COLO668 (cell line): Measurements from ENCODE around the gene DBNDD1.

Source experiments
- DNase-seq: peaks from one replicate; lab custom pipeline; 2025; ENCODE audit not compliant: unreplicated experiment; lab: John Stamatoyannopoulos, UW

Gene DBNDD1

GRCh38 chr16:90037276-90037675 lies 18.0 kb upstream of the DBNDD1 start:
- DNase-seq = no peak

- no peak for DNase-seq
These were observed 16.6 kb upstream of the DBNDD1 start for GRCh38 chr16:90035902-90036301.

- no peak for DNase-seq
These were observed 15.2 kb upstream of the DBNDD1 start for GRCh38 chr16:90034504-90034903.

GRCh38 chr16:90033387-90033786 lies 14.1 kb upstream of the DBNDD1 start:
- no peak for DNase-seq

GRCh38 chr16:90032674-90033331 lies 13.5 kb upstream of the DBNDD1 start:
- DNase-seq = no peak

GRCh38 chr16:90031931-90032673 lies 12.8 kb upstream of the DBNDD1 start:
- DNase-seq = no peak

GRCh38 chr16:90031186-90031930 lies 12.1 kb upstream of the DBNDD1 start:
- no peak for DNase-seq

- DNase-seq = no peak
These were observed 9.7 kb upstream of the DBNDD1 start for GRCh38 chr16:90028985-90029384.

GRCh38 chr16:90027611-90028010 lies 8.4 kb upstream of the DBNDD1 start:
- DNase-seq = no peak

GRCh38 chr16:90026135-90026534 lies 6.9 kb upstream of the DBNDD1 start:
- no peak for DNase-seq

GRCh38 chr16:90023078-90023447 lies 3.8 kb upstream of the DBNDD1 start:
- DNase-seq = no peak

GRCh38 chr16:90022209-90023077 lies 3.2 kb upstream of the DBNDD1 start:
- peak; percentile 96 for DNase-seq

- peak; percentile 32 for DNase-seq
These were observed 1.7 kb upstream of the DBNDD1 start for GRCh38 chr16:90020838-90021382.

GRCh38 chr16:90020260-90020837 lies 1.1 kb upstream of the DBNDD1 start:
- DNase-seq = peak; percentile 57

- DNase-seq = peak; percentile 82
These were observed 445 bp upstream of the DBNDD1 start for GRCh38 chr16:90019543-90020259.

GRCh38 chr16:90018297-90018651 lies 982 bp downstream of the DBNDD1 start:
- peak; percentile 59 for DNase-seq

- no peak for DNase-seq
These were observed 2.8 kb downstream of the DBNDD1 start for GRCh38 chr16:90016339-90016950.

GRCh38 chr16:90015586-90016338 lies 3.5 kb downstream of the DBNDD1 start:
- no peak for DNase-seq
